ENCODE results near the gene ADAMTS3.

ADAMTS3 gene

GRCh38 chr4:72449705-72450104, 119.3 kb downstream of the ADAMTS3 start:
- peak; percentile 66 for DNase-seq (ENCODE audit: low read depth)
- TF ChIP-seq CTCF (conservative IDR thresholded peaks at IDR 0.05; ENCODE audit: low read length) = no peak

GRCh38 chr4:72448231-72448630, 120.8 kb downstream of the ADAMTS3 start:
- TF ChIP-seq CTCF (conservative IDR thresholded peaks at IDR 0.05; ENCODE audit: low read length) = no peak
- H3K4me3 ChIP-seq (ENCODE audit: low read length) = no peak overlapping the region
- DNase-seq (ENCODE audit: low read depth) = no peak

More at GRCh38 chr4:72449705-72450104, 119.3 kb downstream of the ADAMTS3 start:
- no peak overlapping the region for H3K4me3 ChIP-seq (ENCODE audit: low read length)

GRCh38 chr4:72446353-72447055, 122.5 kb downstream of the ADAMTS3 start:
- no peak overlapping the region for H3K4me3 ChIP-seq (ENCODE audit: low read length)
- TF ChIP-seq CTCF (conservative IDR thresholded peaks at IDR 0.05; ENCODE audit: low read length) = no peak
- DNase-seq (ENCODE audit: low read depth) = peak; percentile 32

- TF ChIP-seq CTCF (conservative IDR thresholded peaks at IDR 0.05; ENCODE audit: low read length) = no peak
- DNase-seq (ENCODE audit: low read depth) = no peak
- H3K4me3 ChIP-seq (ENCODE audit: low read length) = no peak overlapping the region
Observed at GRCh38 chr4:72444092-72444491, 124.9 kb downstream of the ADAMTS3 start.

- DNase-seq (ENCODE audit: low read depth) = no peak
- no peak for TF ChIP-seq CTCF (conservative IDR thresholded peaks at IDR 0.05; ENCODE audit: low read length)
- H3K4me3 ChIP-seq (ENCODE audit: low read length) = no peak overlapping the region
Observed at GRCh38 chr4:72442715-72443114, 126.3 kb downstream of the ADAMTS3 start.

- DNase-seq (ENCODE audit: low read depth) = no peak
- no peak overlapping the region for H3K4me3 ChIP-seq (ENCODE audit: low read length)
- no peak for TF ChIP-seq CTCF (conservative IDR thresholded peaks at IDR 0.05; ENCODE audit: low read length)
Observed at GRCh38 chr4:72442147-72442546, 126.9 kb downstream of the ADAMTS3 start.

GRCh38 chr4:72440386-72440785, 128.6 kb downstream of the ADAMTS3 start:
- no peak overlapping the region for H3K4me3 ChIP-seq (ENCODE audit: low read length)
- no peak for TF ChIP-seq CTCF (conservative IDR thresholded peaks at IDR 0.05; ENCODE audit: low read length)
- no peak for DNase-seq (ENCODE audit: low read depth)
